HG02884 (cell line): ENCODE results near the gene SLC38A10.

Experiments used
- ATAC-seq: cut with Tn5 transposase; IDR thresholded peaks from one replicate; pipeline ENCODE4 v1.9.1; 2021; ENCODE audit warnings: mild to moderate bottlenecking, moderate library complexity; ENCODE audit not compliant: unreplicated experiment

SLC38A10 gene

GRCh38 chr17:81331527-81332043 is 36.5 kb upstream of the SLC38A10 start:
- ATAC-seq: no peak

GRCh38 chr17:81330884-81331245 is 35.8 kb upstream of the SLC38A10 start:
- ATAC-seq: no peak

GRCh38 chr17:81329927-81330883 is 35.1 kb upstream of the SLC38A10 start:
- ATAC-seq: no peak

- no peak for ATAC-seq
Measured at GRCh38 chr17:81328978-81329926, 34.1 kb upstream of the SLC38A10 start.

GRCh38 chr17:81328489-81328888 is 33.4 kb upstream of the SLC38A10 start:
- no peak for ATAC-seq

- ATAC-seq: no peak
Measured at GRCh38 chr17:81325714-81326358, 30.7 kb upstream of the SLC38A10 start.

GRCh38 chr17:81324851-81325713 is 30.0 kb upstream of the SLC38A10 start:
- no peak for ATAC-seq

- ATAC-seq: no peak
Measured at GRCh38 chr17:81324177-81324850, 29.2 kb upstream of the SLC38A10 start.

- ATAC-seq: no peak
Measured at GRCh38 chr17:81323411-81323868, 28.3 kb upstream of the SLC38A10 start.

GRCh38 chr17:81323083-81323369 is 27.9 kb upstream of the SLC38A10 start:
- no peak for ATAC-seq

GRCh38 chr17:81322271-81323082 is 27.4 kb upstream of the SLC38A10 start:
- no peak for ATAC-seq

GRCh38 chr17:81317961-81318605 is 23.0 kb upstream of the SLC38A10 start:
- ATAC-seq: no peak

GRCh38 chr17:81317530-81317821 is 22.4 kb upstream of the SLC38A10 start:
- no peak for ATAC-seq

- no peak for ATAC-seq
Measured at GRCh38 chr17:81315885-81316391, 20.8 kb upstream of the SLC38A10 start.

GRCh38 chr17:81315129-81315884 is 20.2 kb upstream of the SLC38A10 start:
- ATAC-seq: no peak

GRCh38 chr17:81314398-81315081 is 19.4 kb upstream of the SLC38A10 start:
- ATAC-seq: no peak
